H1 (cell line): ENCODE measurements around the gene ALLC. TPM values are rescaled to one million over a fixed set of nuclear protein-coding genes. Genes with fewer than 3 reads are reported as not detected.

Experiments
- CTCF ChIA-PET: fragments of 300-600 bp; sonication (Branson Sonifier 250); formaldehyde crosslinking; loops from one replicate; lab custom pipeline; 2021; ENCODE audit not compliant: partially characterized antibody; lab: Charles Lee
- POLR2A ChIA-PET: fragments of 300-600 bp; sonication (Branson Sonifier 250); formaldehyde crosslinking; loops from one replicate; lab custom pipeline; 2021; ENCODE audit warnings: inconsistent platforms; ENCODE audit not compliant: partially characterized antibody; lab: Charles Lee
- DNase-seq, 2 experiments: peaks; one replicate each; pipeline versions ENCODE4 v3.0.0 to v3.0.0-alpha.2; 2010 to 2022; ENCODE audit warnings: low spot score in 2 of 2, low read depth in 1 of 2, mixed read lengths in 1 of 2
- FAIRE-seq: peaks from 2 replicates; lab custom pipeline; 2011; peaks lifted over from hg19 to GRCh38; lab: Jason Lieb, UNC
- H2AFZ ChIP-seq: 2 replicates; pipeline ENCODE4 v1.8.1; 2012; ENCODE audit warnings: low read length, inconsistent platforms
- H2AK5ac ChIP-seq: 2 replicates; pipeline ENCODE4 v1.6.1; 2013; ENCODE audit warnings: low read depth, low read length
- H2BK120ac ChIP-seq: replicated peaks from 2 replicates; pipeline ENCODE3; 2013; ENCODE audit warnings: low read depth, low read length, inconsistent platforms
- H2BK12ac ChIP-seq: 2 replicates; pipeline ENCODE4 v1.6.1; 2013; ENCODE audit warnings: low read depth, low read length
- H2BK15ac ChIP-seq: 2 replicates; pipeline ENCODE4 v1.6.1; 2013; ENCODE audit warnings: low read length
- H2BK20ac ChIP-seq: 2 replicates; pipeline ENCODE4 v1.6.1; 2013; ENCODE audit warnings: low read length
- H2BK5ac ChIP-seq: 2 replicates; pipeline ENCODE4 v1.6.1; 2013; ENCODE audit warnings: low read depth, low read length
- H3K14ac ChIP-seq: 2 replicates; pipeline ENCODE4 v1.6.1; 2013; ENCODE audit warnings: inconsistent platforms; ENCODE audit not compliant: insufficient read length
- H3K18ac ChIP-seq: 2 replicates; pipeline ENCODE4 v1.6.1; 2013; ENCODE audit warnings: low read length; ENCODE audit errors: extremely low read depth
- H3K23ac ChIP-seq: 2 replicates; pipeline ENCODE4 v1.6.1; 2013; ENCODE audit warnings: inconsistent platforms; ENCODE audit not compliant: insufficient read length
- H3K23me2 ChIP-seq: 2 replicates; pipeline ENCODE4 v1.6.1; 2013; ENCODE audit warnings: low read depth, low read length
- H3K27ac ChIP-seq: 2 replicates; pipeline ENCODE4 v1.6.1; 2011; ENCODE audit warnings: low read depth, low read length, inconsistent platforms
- H3K27me3 ChIP-seq, 4 experiments: replicated peaks in 1 of 4; 1 replicate in 1 of 4; 2 replicates in 3 of 4; pipeline versions ENCODE4 v1.6.1 to v1.8.1; 2011 to 2013; ENCODE audit warnings: low read length in 3 of 4, mild to moderate bottlenecking in 3 of 4, inconsistent platforms in 2 of 4, mixed read lengths in 2 of 4, moderate library complexity in 1 of 4; ENCODE audit not compliant: control insufficient read depth in 3 of 4, insufficient read depth in 3 of 4; ENCODE audit errors: extremely low read depth in 1 of 4
- H3K36me3 ChIP-seq, 4 experiments: 2 replicates each; pipeline versions ENCODE4 v1.6.1 to v1.8.1; 2011 to 2013; ENCODE audit warnings: mild to moderate bottlenecking in 4 of 4, low read length in 3 of 4, moderate library complexity in 2 of 4, control low read depth in 1 of 4, inconsistent platforms in 1 of 4; ENCODE audit not compliant: insufficient read depth in 4 of 4, control insufficient read depth in 2 of 4
- H3K4ac ChIP-seq: replicated peaks from 2 replicates; pipeline ENCODE3; 2013; ENCODE audit warnings: low read length, low read depth, mixed read lengths, inconsistent platforms; ENCODE audit not compliant: insufficient read length
- H3K4me1 ChIP-seq, 4 experiments: replicated peaks in 1 of 4; 1 replicate in 1 of 4; 2 replicates in 3 of 4; pipeline versions ENCODE4 v1.6.1 to v1.8.1; 2011 to 2013; ENCODE audit warnings: low read length in 3 of 4, inconsistent platforms in 2 of 4, mixed read lengths in 1 of 4; ENCODE audit not compliant: insufficient read depth in 4 of 4, control insufficient read depth in 3 of 4
- H3K4me2 ChIP-seq, 2 experiments: 2 replicates each; pipeline versions ENCODE4 v1.6.1 to v1.8.1; 2011 to 2013; ENCODE audit warnings: low read depth in 2 of 2, low read length in 2 of 2, control low read depth in 1 of 2, inconsistent platforms in 1 of 2, mild to moderate bottlenecking in 1 of 2; ENCODE audit not compliant: insufficient read depth in 1 of 2
- H3K4me3 ChIP-seq, 4 experiments: fragments of 200-600, 300-600 bp in 1 of 4; sonication (generic), shearing (Covaris generic), sonication (Bioruptor Twin) in 1 of 4; 2 replicates each; pipeline versions ENCODE4 v1.5.1 to v1.8.1; 2011 to 2016; ENCODE audit warnings: low read length in 4 of 4, low read depth in 3 of 4, control low read depth in 2 of 4, inconsistent platforms in 2 of 4, mild to moderate bottlenecking in 2 of 4, mixed read lengths in 1 of 4, moderate library complexity in 1 of 4; ENCODE audit not compliant: insufficient read depth in 2 of 4; ENCODE audit errors: extremely low read depth in 1 of 4
- H3K56ac ChIP-seq: replicated peaks from 2 replicates; pipeline ENCODE3; 2013; ENCODE audit warnings: low read depth, mild to moderate bottlenecking, mixed read lengths, low read length, inconsistent platforms; ENCODE audit not compliant: insufficient read length
- H3K79me1 ChIP-seq: 2 replicates; pipeline ENCODE4 v1.6.1; 2013; ENCODE audit warnings: low read depth, low read length, control low read depth
- H3K79me2 ChIP-seq, 2 experiments: 2 replicates each; pipeline versions ENCODE4 v1.6.1 to v1.8.1; 2012 to 2013; ENCODE audit warnings: low read length in 2 of 2, mild to moderate bottlenecking in 2 of 2, inconsistent platforms in 1 of 2; ENCODE audit not compliant: insufficient read depth in 2 of 2, control insufficient read depth in 1 of 2
- H3K9ac ChIP-seq, 4 experiments: replicated peaks in 1 of 4; 1 replicate in 1 of 4; 2 replicates in 3 of 4; pipeline versions ENCODE4 v1.6.1 to v1.8.1; 2011 to 2013; ENCODE audit warnings: low read depth in 3 of 4, low read length in 3 of 4, control low read depth in 2 of 4, mild to moderate bottlenecking in 2 of 4, moderate library complexity in 2 of 4, inconsistent platforms in 1 of 4; ENCODE audit errors: extremely low read depth in 1 of 4
- H3K9me3 ChIP-seq, 2 experiments: 2 replicates each; pipeline versions ENCODE4 v1.6.1 to v1.8.1; 2012 to 2013; ENCODE audit warnings: mild to moderate bottlenecking in 2 of 2, moderate library complexity in 2 of 2, control low read depth in 1 of 2, inconsistent platforms in 1 of 2, low read depth in 1 of 2, low read length in 1 of 2, mixed read lengths in 1 of 2; ENCODE audit not compliant: insufficient read depth in 2 of 2
- H4K20me1 ChIP-seq, 2 experiments: replicated peaks in 1 of 2; 2 replicates each; pipeline versions ENCODE3 to v1.8.1; 2011 to 2013; ENCODE audit warnings: inconsistent platforms in 2 of 2, low read length in 2 of 2, mild to moderate bottlenecking in 1 of 2; ENCODE audit not compliant: insufficient read depth in 2 of 2, control insufficient read depth in 1 of 2
- H4K5ac ChIP-seq: 2 replicates; pipeline ENCODE4 v1.6.1; 2013; ENCODE audit warnings: low read length, low read depth, mixed read lengths, inconsistent platforms; ENCODE audit not compliant: insufficient read length
- H4K8ac ChIP-seq: 2 replicates; pipeline ENCODE4 v1.8.0; 2013; ENCODE audit warnings: mild to moderate bottlenecking, moderate library complexity, low read length, inconsistent platforms; ENCODE audit not compliant: insufficient read depth; ENCODE audit errors: extremely low read depth
- H4K91ac ChIP-seq: replicated peaks from 2 replicates; pipeline ENCODE3; 2013; ENCODE audit warnings: low read length, mixed read lengths, inconsistent platforms; ENCODE audit not compliant: insufficient read length
- POLR2A ChIP-seq, 2 experiments: IDR thresholded peaks; 1 replicate in 1 of 2; 2 replicates in 1 of 2; pipeline ENCODE4 v1.6.1; 2011; ENCODE audit warnings: low read depth in 2 of 2, low read length in 2 of 2, mild to moderate bottlenecking in 2 of 2; ENCODE audit errors: control extremely low read depth in 1 of 2
- WGBS, 2 experiments: shearing (Covaris generic) in 1 of 2; methylation state at CpG; one replicate each; pipeline versions ENCODE4 v1.1.6 to v1.1.7; 2013 to 2015; ENCODE audit warnings: low lambda C conversion rate in 2 of 2, mixed read lengths in 2 of 2, inconsistent platforms in 1 of 2, low coverage in 1 of 2, missing lambda C conversion rate in 1 of 2; ENCODE audit not compliant: insufficient replicate concordance in 2 of 2, insufficient coverage in 1 of 2, insufficient read length in 1 of 2; ENCODE audit errors: extremely low coverage in 1 of 2, missing lambda C conversion rate in 1 of 2; 5-methylcytosine and 5-hydroxymethylcytosine counted together
- polyA plus RNA-seq, 7 experiments: library from polyadenylated mRNA; depleted of rRNA in 3 of 7; stranded (reverse) in 5 of 7; unstranded in 2 of 7; fragments of >200 nt in 5 of 7; fragments of 200-250 nt in 2 of 7; gene quantifications; 1 replicate in 5 of 7; 2 replicates in 1 of 7; 4 replicates in 1 of 7; pipeline versions ENCODE4 v1.2.1 to v1.2.3, GENCODE V29; 2011 to 2013; ENCODE audit warnings: missing spikeins in 2 of 7, mixed read lengths in 2 of 7
- total RNA-seq: library from RNA; stranded (reverse); fragmentation: NEBNext Ultra II Directional; extraction: Animal tissue kit (Norgen Biotek cat#: 25700); gene quantifications from 2 replicates; pipeline ENCODE4 v1.2.1, GENCODE V29; 2021

Gene ALLC
- total and polyA plus RNA-seq, 2 of the 8 experiments (the other 6 are each of a cell fraction or from before 2014, with no cell fraction given): not detected

- no peak for TF ChIP-seq POLR2A (IDR thresholded peaks at IDR 0.05; ENCODE audit: control extremely low read depth in 1 of 2, low read depth in 2 of 2, low read length in 2 of 2)
- ChIA-PET POLR2A (interaction anchor here (0.5 kb wide), 1 partner anchor 88 kb away, joined by 3 read pairs; no protein-coding TSS in a partner anchor), CTCF (interaction anchor here (0.9 kb wide), 1 partner anchor 13 kb away, joined by 3 read pairs; no protein-coding TSS in a partner anchor)
- FAIRE-seq (no peak), DNase-seq (peak in 1 of 2 experiments; percentile 41)
- no peak overlapping the region for H3K14ac ChIP-seq
- no peak overlapping the region for H2BK20ac ChIP-seq
- no peak overlapping the region for H2AFZ ChIP-seq
- H3K36me3 ChIP-seq: no peaks in the 10 kb centered on the region
- H4K20me1 ChIP-seq: no peaks in the 10 kb centered on the region
- no peak overlapping the region for H4K91ac ChIP-seq
- H3K56ac ChIP-seq: no peak overlapping the region
- no peak overlapping the region for H3K9ac ChIP-seq
- no peaks in the 10 kb centered on the region for H3K23me2 ChIP-seq
- H3K27me3 ChIP-seq: no peaks in the 10 kb centered on the region; a peak in 1 of 7 replicates
- H2BK15ac ChIP-seq: no peak overlapping the region
- H3K4ac ChIP-seq: no peak overlapping the region
- no peak overlapping the region for H3K4me2 ChIP-seq
- H4K5ac ChIP-seq: no peak overlapping the region
- no peak overlapping the region for H3K18ac ChIP-seq
- no peak overlapping the region for H3K27ac ChIP-seq
- no peak overlapping the region for H3K23ac ChIP-seq
- no peak overlapping the region for H4K8ac ChIP-seq
- no peak overlapping the region for H2BK120ac ChIP-seq
- H3K9me3 ChIP-seq: peaks cover 5 to 18% of the 10 kb centered on the region in 2 experiments; a peak in 2 of 4 replicates
- H3K4me3 ChIP-seq: no peak overlapping the region
- no peaks in the 10 kb centered on the region for H3K4me1 ChIP-seq
- no peak overlapping the region for H2AK5ac ChIP-seq
- 92% methylated on average over 28 of the region's 29 CpGs; no CpG with 5 or more reads in 1 of the 2 experiments for WGBS, 2 experiments
- H3K79me1 ChIP-seq: no peaks in the 10 kb centered on the region
- H2BK5ac ChIP-seq: no peak overlapping the region
- H3K79me2 ChIP-seq: no peaks in the 10 kb centered on the region
- no peak overlapping the region for H2BK12ac ChIP-seq
Measured at GRCh38 chr2:3612639-3613523, 45.1 kb upstream of the ALLC start.
